ENCODE measurements around the gene MEGF11.

DNA sequence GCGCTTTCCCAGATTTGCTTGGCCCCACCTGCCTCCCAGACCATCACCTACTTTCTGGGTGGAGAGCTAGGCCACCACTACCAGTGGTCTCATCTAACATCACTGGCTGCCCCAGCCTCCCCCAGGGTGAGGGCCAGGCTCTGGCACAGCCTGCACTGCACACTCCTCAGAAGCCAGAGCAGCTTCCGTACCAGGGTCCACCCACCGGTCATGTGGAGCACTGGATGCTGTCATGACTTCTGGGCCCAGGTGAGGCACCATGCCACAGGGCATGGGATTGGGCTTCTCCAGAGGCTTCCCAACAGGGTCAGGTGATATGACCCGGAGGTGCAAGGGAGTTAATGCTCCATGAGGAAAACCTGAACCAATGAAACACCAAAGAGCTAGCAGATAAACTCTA lies 14.0 kb downstream of the MEGF11 start:
- TF ChIP-seq POLR2A (IDR thresholded peaks at IDR 0.05) (no peak), POLR2AphosphoS5 (IDR thresholded peaks at IDR 0.05) (no peak)
- TF ChIP-seq, protein P1, sequence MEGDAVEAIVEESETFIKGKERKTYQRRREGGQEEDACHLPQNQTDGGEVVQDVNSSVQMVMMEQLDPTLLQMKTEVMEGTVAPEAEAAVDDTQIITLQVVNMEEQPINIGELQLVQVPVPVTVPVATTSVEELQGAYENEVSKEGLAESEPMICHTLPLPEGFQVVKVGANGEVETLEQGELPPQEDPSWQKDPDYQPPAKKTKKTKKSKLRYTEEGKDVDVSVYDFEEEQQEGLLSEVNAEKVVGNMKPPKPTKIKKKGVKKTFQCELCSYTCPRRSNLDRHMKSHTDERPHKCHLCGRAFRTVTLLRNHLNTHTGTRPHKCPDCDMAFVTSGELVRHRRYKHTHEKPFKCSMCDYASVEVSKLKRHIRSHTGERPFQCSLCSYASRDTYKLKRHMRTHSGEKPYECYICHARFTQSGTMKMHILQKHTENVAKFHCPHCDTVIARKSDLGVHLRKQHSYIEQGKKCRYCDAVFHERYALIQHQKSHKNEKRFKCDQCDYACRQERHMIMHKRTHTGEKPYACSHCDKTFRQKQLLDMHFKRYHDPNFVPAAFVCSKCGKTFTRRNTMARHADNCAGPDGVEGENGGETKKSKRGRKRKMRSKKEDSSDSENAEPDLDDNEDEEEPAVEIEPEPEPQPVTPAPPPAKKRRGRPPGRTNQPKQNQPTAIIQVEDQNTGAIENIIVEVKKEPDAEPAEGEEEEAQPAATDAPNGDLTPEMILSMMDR (IDR thresholded peaks at IDR 0.05) = no peak
